Heart left ventricle (tissue), 16 donors: ENCODE measurements around the gene BARX1. TPM values are rescaled to one million over a fixed set of nuclear protein-coding genes. Genes with fewer than 3 reads are reported as not detected.
A peak's percentile ranks its signal among the peaks of the same experiment; 100 is the strongest.

Experiments
- ATAC-seq, 4 donors: fragments of 200-7000 bp; cut with Tn5 transposase; one replicate each; pipeline ENCODE4 v1.9.1; 2020 to 2022; ENCODE audit warnings: moderate library complexity in 4 of 4, mild to moderate bottlenecking in 3 of 4, moderate number of reproducible peaks in 1 of 4
- DNase-seq, 5 donors: peaks; one replicate each; pipeline ENCODE4 v3.0.0-alpha.2; 2020
- H3K27ac ChIP-seq, 12 donors: fragments of 200-600 bp; sonication (generic) in 4 of 12; one replicate each; pipeline versions ENCODE4 v1.5.0 to v1.8.0; 2016 to 2022; ENCODE audit warnings: mild to moderate bottlenecking in 2 of 12
- H3K27me3 ChIP-seq, 9 donors: fragments of 200-600 bp; sonication (generic) in 2 of 9; one replicate each; pipeline versions ENCODE4 v1.5.1 to v1.8.0; 2016 to 2022; ENCODE audit warnings: mild to moderate bottlenecking in 3 of 9
- H3K36me3 ChIP-seq, 9 donors: fragments of 200-600 bp; sonication (generic) in 2 of 9; one replicate each; pipeline versions ENCODE4 v1.5.0 to v1.8.0; 2018 to 2022; ENCODE audit warnings: mild to moderate bottlenecking in 2 of 9
- H3K4me1 ChIP-seq, 12 donors: fragments of 200-600 bp; sonication (generic) in 4 of 12; one replicate each; pipeline versions ENCODE4 v1.5.0 to v1.8.0; 2016 to 2022; ENCODE audit warnings: mild to moderate bottlenecking in 3 of 12
- H3K4me3 ChIP-seq, 12 donors: fragments of 200-600 bp; sonication (generic) in 4 of 12; one replicate each; pipeline versions ENCODE4 v1.5.0 to v1.8.0; 2017 to 2022; ENCODE audit warnings: mild to moderate bottlenecking in 9 of 12, moderate library complexity in 4 of 12
- H3K9me3 ChIP-seq, 12 donors: fragments of 200-600 bp; sonication (generic) in 4 of 12; one replicate each; pipeline versions ENCODE4 v1.5.0 to v1.8.0; 2016 to 2022; ENCODE audit warnings: mild to moderate bottlenecking in 1 of 12
- POLR2A ChIP-seq, 2 donors: fragments of 450-650 bp; IDR thresholded peaks; one replicate each; pipeline ENCODE4 v1.6.1; 2017; ENCODE audit warnings: antibody characterized with exemption in 2 of 2, mild to moderate bottlenecking in 2 of 2, moderate library complexity in 2 of 2
- WGBS, 4 donors: extraction: QIAGEN DNeasy Blood & Tissue Kit in 2 of 4; methylation state at CpG; one replicate each; pipeline versions ENCODE4 v1.1.5 to v1.1.7; 2013 to 2018; 5-methylcytosine and 5-hydroxymethylcytosine counted together
- intact Hi-C, 10 donors: fragments of 100-400 bp; cut with DNase I; formaldehyde crosslinking; loops; one replicate each; pipeline versions ENCODE4 v1.11.1 to v1.14.2; 2022
- polyA plus RNA-seq, 2 donors: library from polyadenylated mRNA; stranded (reverse); fragments of 200-250 nt; gene quantifications; one replicate each; pipeline ENCODE4 v1.2.3, GENCODE V29; 2013
- total RNA-seq, 9 donors: library from RNA; depleted of rRNA in 2 of 9; stranded (reverse); fragments of >200 nt in 2 of 9; fragmentation: NEBNext Ultra II Directional in 3 of 9; extraction: Animal tissue kit (Norgen Biotek cat#: 25700) in 3 of 9; gene quantifications; one replicate each; pipeline versions ENCODE4 v1.1.0 to v1.2.4, GENCODE V29; 2016 to 2023
- TF ChIP-seq, protein P1 (sequence below), 12 donors: fragments of 200-600 bp; sonication (generic) in 4 of 12; IDR thresholded peaks; one replicate each; pipeline versions ENCODE4 v1.5.0 to v1.8.0; 2018 to 2022; ENCODE audit warnings: antibody characterized with exemption in 12 of 12, mild to moderate bottlenecking in 5 of 12
- donor health status: ischemic (EF 13 %, LVEDD 7.1; RV severe dilation, severe dysfunction).
- donor health status: healthy with polysubstance abuse.
- donor health status: DM: no; HTN: yes; CAD: no.
- donor health status: DM: no; HTN: no; CAD: no.
- donor health status: ischemic (EF 25% LVEDD 6.9; RV normal size, moderate dysfunction).
- donor health status: ischemic (EF 25% LVEDD 5.7; RV mildly dilated, moderate dysfunction).
- donor health status: healthy.
- donor health status: DM: yes; HTN: yes; CAD: no.
- donor health status: ischemic (EF 35%, LVEDD 5.7; RV mildly dilated, moderate dysfunction).
- donor health status: nonischemic (EF 11% LVEDD 7.7; RV severe dilation, severe dysfunction).
- donor health status: DM: yes; HTN: yes; CAD: no.
- donor health status: PGD.
- donor health status: ischemic (EF 29% LVEDD 5.4; RV normal size, mild dysfunction).
- donor health status: nonischemic (EF 23%, LVEDD 6.1; RV moderate dilation, normal function).

The BARX1 gene
- total and polyA plus RNA-seq, 11 donors, result not detected

- ATAC-seq, result no peak
- H3K4me3 ChIP-seq, result no peak overlapping the region
- TF ChIP-seq, protein P1, sequence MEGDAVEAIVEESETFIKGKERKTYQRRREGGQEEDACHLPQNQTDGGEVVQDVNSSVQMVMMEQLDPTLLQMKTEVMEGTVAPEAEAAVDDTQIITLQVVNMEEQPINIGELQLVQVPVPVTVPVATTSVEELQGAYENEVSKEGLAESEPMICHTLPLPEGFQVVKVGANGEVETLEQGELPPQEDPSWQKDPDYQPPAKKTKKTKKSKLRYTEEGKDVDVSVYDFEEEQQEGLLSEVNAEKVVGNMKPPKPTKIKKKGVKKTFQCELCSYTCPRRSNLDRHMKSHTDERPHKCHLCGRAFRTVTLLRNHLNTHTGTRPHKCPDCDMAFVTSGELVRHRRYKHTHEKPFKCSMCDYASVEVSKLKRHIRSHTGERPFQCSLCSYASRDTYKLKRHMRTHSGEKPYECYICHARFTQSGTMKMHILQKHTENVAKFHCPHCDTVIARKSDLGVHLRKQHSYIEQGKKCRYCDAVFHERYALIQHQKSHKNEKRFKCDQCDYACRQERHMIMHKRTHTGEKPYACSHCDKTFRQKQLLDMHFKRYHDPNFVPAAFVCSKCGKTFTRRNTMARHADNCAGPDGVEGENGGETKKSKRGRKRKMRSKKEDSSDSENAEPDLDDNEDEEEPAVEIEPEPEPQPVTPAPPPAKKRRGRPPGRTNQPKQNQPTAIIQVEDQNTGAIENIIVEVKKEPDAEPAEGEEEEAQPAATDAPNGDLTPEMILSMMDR (IDR thresholded peaks at IDR 0.05), result no peak
- peaks cover 0 to 9% (median 0%) of the 10 kb centered on the region in 9 donors for H3K27me3 ChIP-seq
- H3K4me1 ChIP-seq, result no peaks in the 10 kb centered on the region
- DNase-seq, result no peak
- no peaks in the 10 kb centered on the region for H3K36me3 ChIP-seq
- intact Hi-C loops, result no loop called here
- H3K27ac ChIP-seq, result no peak overlapping the region
- WGBS, 4 donors, result 68 to 79% (median 75%) methylated on average over 7 to 12 of the region's 12 CpGs
- H3K9me3 ChIP-seq, result peaks cover 0 to 6% (median 0%) of the 10 kb centered on the region in 12 donors
Measured at GRCh38 chr9:93904649-93905472, 50.3 kb downstream of the BARX1 start.

- intact Hi-C loops, result no loop called here
- WGBS, 4 donors, result 82 to 88% (median 84%) methylated on average over 10 of the region's 10 CpGs
- TF ChIP-seq, protein P1 (IDR thresholded peaks at IDR 0.05), result no peak
- no peak for TF ChIP-seq POLR2A (IDR thresholded peaks at IDR 0.05)
Measured at GRCh38 chr9:93903886-93904648, 51.1 kb downstream of the BARX1 start.

DNA sequence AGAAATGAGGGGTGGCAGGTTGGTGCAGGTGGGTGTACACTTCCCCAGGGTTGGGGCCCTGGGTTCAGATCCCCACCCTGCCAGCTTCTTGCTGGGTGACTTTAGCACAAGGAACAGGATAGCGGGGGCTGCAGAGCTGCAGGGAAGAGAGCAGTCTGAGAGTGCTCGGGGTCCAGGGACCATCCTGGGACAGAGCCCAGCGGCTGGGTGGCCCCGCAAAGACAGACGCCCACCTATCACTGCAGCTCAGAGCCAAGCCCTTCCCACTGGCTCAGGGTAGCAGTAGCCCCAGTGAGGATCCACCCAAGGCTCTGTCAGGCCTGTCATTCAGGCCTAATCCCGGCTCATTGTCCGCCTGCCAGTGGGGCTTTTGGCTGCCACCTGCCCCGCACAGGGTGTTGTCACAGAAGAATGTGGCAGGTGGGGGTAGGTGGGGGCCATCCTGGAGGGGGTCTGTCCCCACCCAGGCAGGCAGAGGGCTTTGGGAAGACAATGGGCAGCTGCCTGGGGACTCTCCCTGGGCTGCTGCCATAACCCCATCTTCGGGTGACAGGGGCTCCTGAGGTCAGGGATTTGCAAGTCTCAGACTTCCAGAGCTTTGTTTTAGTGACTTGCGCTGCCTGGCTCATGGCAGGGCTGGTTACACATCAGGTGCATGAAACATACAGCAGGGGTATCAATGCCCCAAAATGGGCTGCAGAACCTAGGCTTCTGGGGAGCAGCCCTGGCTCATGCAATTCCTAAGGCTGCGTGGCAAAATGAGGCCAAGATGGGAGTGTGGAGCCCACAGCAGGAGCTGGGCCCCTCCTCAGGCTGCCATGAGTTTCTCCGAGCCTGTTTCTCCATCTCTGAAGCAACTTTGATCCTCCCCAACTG is 52.1 kb downstream of the BARX1 start:
- TF ChIP-seq POLR2A (IDR thresholded peaks at IDR 0.05), result no peak
- TF ChIP-seq, protein P1 (IDR thresholded peaks at IDR 0.05), result no peak
- no peak overlapping the region for H3K27ac ChIP-seq
- H3K4me1 ChIP-seq, result no peaks in the 10 kb centered on the region
- DNase-seq, result peak in 1 of 5 donors; percentile 11
- H3K36me3 ChIP-seq, result no peaks in the 10 kb centered on the region
- H3K4me3 ChIP-seq, result no peak overlapping the region
- H3K27me3 ChIP-seq, result peaks cover 0 to 3% (median 0%) of the 10 kb centered on the region in 9 donors
- WGBS, 4 donors, result 71 to 83% (median 77%) methylated on average over 10 to 12 of the region's 12 CpGs
- peaks cover 0 to 6% (median 0%) of the 10 kb centered on the region in 12 donors for H3K9me3 ChIP-seq
- ATAC-seq, result no peak
- intact Hi-C loops, result no loop called here

More at GRCh38 chr9:93903886-93904648, 51.1 kb downstream of the BARX1 start:
- Histone ChIP-seq H3K9me3 (peaks cover 0 to 6% (median 0%) of the 10 kb centered on the region in 12 donors), H3K27ac (no peak overlapping the region), H3K4me1 (no peaks in the 10 kb centered on the region), H3K4me3 (no peak overlapping the region), H3K36me3 (no peaks in the 10 kb centered on the region), H3K27me3 (peaks cover 0 to 7% (median 0%) of the 10 kb centered on the region in 9 donors)
- no peak for ATAC-seq
- no peak for DNase-seq
